Neuron (in vitro differentiated cells): ENCODE measurements around the gene OR5H1.
"Not testable (repeated sequence)": the region's sequence is repeated elsewhere in the genome, so short reads cannot be mapped to it uniquely, and the experiment has no call there.

Experiments used
- H2AFZ ChIP-seq: one replicate; pipeline ENCODE4 v1.6.1; 2013; ENCODE audit warnings: low read depth, mild to moderate bottlenecking, inconsistent platforms, low read length, moderate library complexity
- H3K27me3 ChIP-seq: one replicate; pipeline ENCODE4 v1.6.1; 2013; ENCODE audit warnings: low read length; ENCODE audit not compliant: insufficient read depth
- H3K36me3 ChIP-seq: one replicate; pipeline ENCODE4 v1.6.1; 2013; ENCODE audit warnings: low read length; ENCODE audit not compliant: insufficient read depth
- H3K4me1 ChIP-seq: one replicate; pipeline ENCODE4 v1.6.1; 2013; ENCODE audit warnings: low read length; ENCODE audit not compliant: insufficient read depth
- H3K4me3 ChIP-seq: 2 replicates; pipeline ENCODE4 v1.5.1; 2013; ENCODE audit warnings: mild to moderate bottlenecking, low read length, moderate library complexity
- H3K9me3 ChIP-seq: one replicate; pipeline ENCODE4 v1.6.1; 2013; ENCODE audit warnings: low read length

OR5H1 gene

GRCh38 chr3:98148751-98149150 is 18.2 kb downstream of the OR5H1 start:
- no peaks in the 10 kb centered on the region for H3K9me3 ChIP-seq
- H2AFZ ChIP-seq, result no peak overlapping the region
- H3K27me3 ChIP-seq, result no peaks in the 10 kb centered on the region
- H3K36me3 ChIP-seq, result no peaks in the 10 kb centered on the region
- H3K4me3 ChIP-seq, result no peak overlapping the region
- H3K4me1 ChIP-seq, result no peaks in the 10 kb centered on the region

GRCh38 chr3:98149456-98149855 is 18.9 kb downstream of the OR5H1 start:
- H2AFZ ChIP-seq, H3K27me3 ChIP-seq, H3K4me3 ChIP-seq, H3K36me3 ChIP-seq, H3K9me3 ChIP-seq, H3K4me1 ChIP-seq: not testable (repeated sequence)

DNA sequence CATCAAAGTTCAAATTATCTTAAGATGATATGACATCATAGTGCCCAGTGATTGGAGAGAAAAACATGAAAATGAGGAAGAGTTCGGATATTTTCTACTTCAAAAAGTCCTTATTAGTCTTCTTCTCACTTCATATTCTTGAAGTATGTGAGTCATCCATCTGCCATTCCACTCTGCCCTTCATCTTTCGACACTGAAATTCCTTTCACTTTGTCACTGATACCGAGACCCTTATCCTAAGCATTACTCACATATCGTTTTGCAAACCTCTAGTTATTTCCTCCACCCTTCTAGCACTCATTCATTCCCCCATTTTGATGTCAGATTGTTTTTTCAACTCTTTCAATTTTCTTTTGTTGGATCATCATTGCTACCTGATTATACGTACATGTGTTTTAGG is 20.7 kb downstream of the OR5H1 start:
- Histone ChIP-seq H3K36me3 (no peaks in the 10 kb centered on the region), H3K4me3 (no peak overlapping the region), H3K4me1 (no peaks in the 10 kb centered on the region), H3K9me3 (no peaks in the 10 kb centered on the region), H3K27me3 (no peaks in the 10 kb centered on the region), H2AFZ (no peak overlapping the region)

DNA sequence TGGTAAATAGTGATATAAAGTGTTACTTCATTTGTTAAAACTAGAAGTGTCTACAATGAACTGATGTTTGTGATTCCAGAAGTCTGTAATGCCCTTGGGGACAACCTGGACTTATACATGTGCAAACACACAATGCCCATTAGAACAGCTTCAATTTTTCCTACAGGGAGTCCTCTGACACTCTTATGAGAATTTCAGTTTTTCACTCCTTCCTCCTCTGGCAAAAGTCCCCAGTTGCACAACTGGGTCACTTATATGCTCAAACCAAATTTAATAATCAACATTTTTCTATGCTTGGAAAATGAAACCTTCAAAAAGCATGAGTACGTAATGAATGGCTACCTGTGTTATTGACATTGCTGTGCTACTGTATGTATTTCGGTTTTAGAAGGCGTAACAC is 35.9 kb downstream of the OR5H1 start, which contains the start of gene OR5H15:
Gene OR5H15, plus strand, starts transcription at position 301 of the 400 bp plus-strand sequence. CDS start 2,004 bp downstream, outside the sequence.
- Histone ChIP-seq H3K9me3 (no peaks in the 10 kb centered on the region), H3K27me3 (no peaks in the 10 kb centered on the region), H3K36me3 (no peaks in the 10 kb centered on the region), H3K4me1 (no peaks in the 10 kb centered on the region), H2AFZ (no peak within 1 kb of the TSS), H3K4me3 (no peak within 1 kb of the TSS)

GRCh38 chr3:98171071-98171470 is 40.5 kb downstream of the OR5H1 start:
- Histone ChIP-seq H3K36me3 (no peaks in the 10 kb centered on the region), H3K27me3 (no peaks in the 10 kb centered on the region), H3K4me3 (no peak overlapping the region), H2AFZ (no peak overlapping the region), H3K9me3 (no peaks in the 10 kb centered on the region), H3K4me1 (no peaks in the 10 kb centered on the region)

- H3K27me3 ChIP-seq, result no peaks in the 10 kb centered on the region
- no peak overlapping the region for H2AFZ ChIP-seq
Observed at GRCh38 chr3:98172621-98173020, 42.1 kb downstream of the OR5H1 start.

GRCh38 chr3:98180319-98180890 is 49.9 kb downstream of the OR5H1 start:
- H3K4me3 ChIP-seq, result no peak overlapping the region
- H3K36me3 ChIP-seq, result no peaks in the 10 kb centered on the region
- H3K27me3 ChIP-seq, result no peaks in the 10 kb centered on the region
- H3K4me1 ChIP-seq, result no peaks in the 10 kb centered on the region
- H3K9me3 ChIP-seq, result no peaks in the 10 kb centered on the region
- H2AFZ ChIP-seq, result no peak overlapping the region

More at GRCh38 chr3:98172621-98173020, 42.1 kb downstream of the OR5H1 start:
- Histone ChIP-seq H3K4me1 (no peaks in the 10 kb centered on the region), H3K4me3 (no peak overlapping the region), H3K9me3 (no peaks in the 10 kb centered on the region), H3K36me3 (no peaks in the 10 kb centered on the region)

DNA sequence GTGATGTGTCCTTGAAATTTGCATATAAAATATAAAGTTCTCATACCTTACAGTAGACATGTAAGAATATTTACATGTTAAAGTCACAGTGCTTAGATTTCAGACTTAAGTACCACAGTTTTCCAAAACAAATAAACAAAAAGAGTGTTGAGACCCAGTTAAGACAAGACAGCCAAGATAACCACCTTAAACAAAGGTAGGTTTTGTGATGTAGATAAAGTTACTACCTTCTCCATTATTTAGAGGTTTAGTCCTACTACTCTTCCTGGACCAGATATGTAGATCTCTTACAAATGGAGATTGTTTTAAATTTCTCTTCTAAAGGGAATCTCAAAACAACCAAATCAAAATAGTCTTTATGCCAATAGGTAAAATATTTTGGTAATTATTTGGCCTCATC is 51.7 kb downstream of the OR5H1 start:
- Histone ChIP-seq H3K4me3 (no peak overlapping the region), H3K36me3 (no peaks in the 10 kb centered on the region), H2AFZ (no peak overlapping the region), H3K9me3 (no peaks in the 10 kb centered on the region), H3K4me1 (no peaks in the 10 kb centered on the region), H3K27me3 (no peaks in the 10 kb centered on the region)

GRCh38 chr3:98185180-98185579 is 54.7 kb downstream of the OR5H1 start:
- Histone ChIP-seq H3K4me1 (no peaks in the 10 kb centered on the region), H3K4me3 (no peak overlapping the region), H2AFZ (no peak overlapping the region), H3K36me3 (no peaks in the 10 kb centered on the region), H3K27me3 (no peaks in the 10 kb centered on the region), H3K9me3 (no peaks in the 10 kb centered on the region)
